HG02571 (cell line): ENCODE measurements around the gene CYP27B1.
"Not testable (repeated sequence)": the region's sequence is repeated elsewhere in the genome, so short reads cannot be mapped to it uniquely, and the experiment has no call there.

Experiments used
- ATAC-seq: cut with Tn5 transposase; IDR thresholded peaks from one replicate; pipeline ENCODE4 v1.9.1; 2021; ENCODE audit warnings: mild to moderate bottlenecking, moderate library complexity; ENCODE audit not compliant: unreplicated experiment

CYP27B1 gene

DNA sequence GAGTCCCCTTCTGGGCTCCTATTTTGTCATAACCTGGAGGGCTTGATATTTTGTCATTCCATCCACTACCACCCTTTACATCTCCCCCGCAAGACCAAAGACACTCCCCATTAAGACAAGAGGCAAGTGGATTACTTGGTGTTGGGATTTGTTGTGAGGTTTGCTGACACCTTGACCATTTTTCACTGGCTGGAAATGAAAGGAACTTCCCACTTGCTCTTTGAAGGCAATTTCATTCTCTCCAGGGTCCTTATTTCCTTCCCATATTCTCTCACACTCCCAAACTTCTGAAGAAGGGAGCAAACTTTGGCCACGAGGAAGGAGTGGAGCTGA, 43.3 kb downstream of the CYP27B1 start:
- ATAC-seq = no peak

DNA sequence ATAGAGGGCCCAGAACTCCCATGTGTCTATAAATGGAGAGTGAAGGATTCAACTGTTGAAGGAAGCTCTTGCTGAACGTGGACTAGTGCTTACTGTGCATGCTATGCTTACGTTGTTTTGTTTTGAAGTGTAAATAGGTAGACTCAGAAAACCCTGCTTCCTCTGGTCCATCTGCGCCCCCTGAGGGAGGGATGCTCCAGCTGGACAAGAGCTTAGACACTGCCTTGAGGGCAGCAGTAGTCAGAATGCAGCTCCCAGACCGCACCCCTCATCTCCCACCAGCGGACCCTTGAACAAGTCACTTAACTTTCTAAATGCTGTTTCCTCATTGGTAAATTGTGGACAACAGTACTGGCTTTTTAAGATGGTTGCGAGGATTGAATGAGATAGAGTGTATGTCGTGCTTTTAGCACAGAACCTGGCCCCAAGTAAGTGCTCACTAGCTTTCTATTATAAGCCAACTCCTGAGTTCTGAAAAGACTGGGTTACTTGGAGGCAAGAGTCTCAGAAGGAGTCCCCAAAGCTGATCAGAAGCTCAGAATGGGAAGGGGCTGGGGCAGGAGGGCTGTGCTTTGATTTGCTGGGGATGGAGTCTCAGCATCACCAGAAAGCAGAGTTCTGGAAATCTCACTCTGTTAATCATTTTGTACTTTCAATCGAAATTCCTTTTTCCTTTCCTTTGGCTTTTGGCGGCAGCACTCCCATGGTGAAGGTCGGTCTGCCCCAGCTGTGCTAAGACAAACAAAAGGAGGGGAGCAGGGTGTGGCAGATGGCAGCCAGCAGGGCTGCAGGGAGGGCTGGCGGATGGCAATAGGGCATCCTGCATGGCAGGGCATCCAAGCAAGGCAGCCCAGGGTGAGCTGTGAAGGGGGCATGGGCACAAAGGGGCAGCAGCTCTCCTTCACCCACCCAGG, 43.9 kb downstream of the CYP27B1 start:
- no peak for ATAC-seq

- ATAC-seq = not testable (repeated sequence)
These were observed 44.9 kb downstream of the CYP27B1 start for GRCh38 chr12:57721846-57722608.

DNA sequence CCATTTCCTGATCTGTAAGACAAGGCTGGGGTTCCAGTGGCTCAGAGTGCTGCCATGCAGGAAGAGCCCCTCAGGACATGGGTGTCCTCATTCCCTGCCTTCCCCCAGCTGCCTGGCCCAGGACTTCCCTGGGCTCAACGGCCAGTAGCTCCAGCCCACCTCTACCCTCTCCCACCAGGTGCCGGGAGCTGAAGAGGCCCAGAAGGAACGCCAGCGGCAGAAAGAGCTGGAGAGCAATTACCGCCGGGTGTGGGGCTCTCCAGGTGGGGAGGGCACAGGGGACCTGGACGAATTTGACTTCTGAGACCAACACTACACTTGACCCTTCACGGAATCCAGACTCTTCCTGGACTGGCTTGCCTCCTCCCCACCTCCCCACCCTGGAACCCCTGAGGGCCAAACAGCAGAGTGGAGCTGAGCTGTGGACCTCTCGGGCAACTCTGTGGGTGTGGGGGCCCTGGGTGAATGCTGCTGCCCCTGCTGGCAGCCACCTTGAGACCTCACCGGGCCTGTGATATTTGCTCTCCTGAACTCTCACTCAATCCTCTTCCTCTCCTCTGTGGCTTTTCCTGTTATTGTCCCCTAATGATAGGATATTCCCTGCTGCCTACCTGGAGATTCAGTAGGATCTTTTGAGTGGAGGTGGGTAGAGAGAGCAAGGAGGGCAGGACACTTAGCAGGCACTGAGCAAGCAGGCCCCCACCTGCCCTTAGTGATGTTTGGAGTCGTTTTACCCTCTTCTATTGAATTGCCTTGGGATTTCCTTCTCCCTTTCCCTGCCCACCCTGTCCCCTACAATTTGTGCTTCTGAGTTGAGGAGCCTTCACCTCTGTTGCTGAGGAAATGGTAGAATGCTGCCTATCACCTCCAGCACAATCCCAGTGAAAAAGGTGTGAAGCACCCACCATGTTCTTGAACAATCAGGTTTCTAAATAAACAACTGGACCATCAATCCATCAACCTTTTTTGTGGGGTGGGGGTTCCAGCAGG, 46.0 kb downstream of the CYP27B1 start:
- no peak for ATAC-seq

DNA sequence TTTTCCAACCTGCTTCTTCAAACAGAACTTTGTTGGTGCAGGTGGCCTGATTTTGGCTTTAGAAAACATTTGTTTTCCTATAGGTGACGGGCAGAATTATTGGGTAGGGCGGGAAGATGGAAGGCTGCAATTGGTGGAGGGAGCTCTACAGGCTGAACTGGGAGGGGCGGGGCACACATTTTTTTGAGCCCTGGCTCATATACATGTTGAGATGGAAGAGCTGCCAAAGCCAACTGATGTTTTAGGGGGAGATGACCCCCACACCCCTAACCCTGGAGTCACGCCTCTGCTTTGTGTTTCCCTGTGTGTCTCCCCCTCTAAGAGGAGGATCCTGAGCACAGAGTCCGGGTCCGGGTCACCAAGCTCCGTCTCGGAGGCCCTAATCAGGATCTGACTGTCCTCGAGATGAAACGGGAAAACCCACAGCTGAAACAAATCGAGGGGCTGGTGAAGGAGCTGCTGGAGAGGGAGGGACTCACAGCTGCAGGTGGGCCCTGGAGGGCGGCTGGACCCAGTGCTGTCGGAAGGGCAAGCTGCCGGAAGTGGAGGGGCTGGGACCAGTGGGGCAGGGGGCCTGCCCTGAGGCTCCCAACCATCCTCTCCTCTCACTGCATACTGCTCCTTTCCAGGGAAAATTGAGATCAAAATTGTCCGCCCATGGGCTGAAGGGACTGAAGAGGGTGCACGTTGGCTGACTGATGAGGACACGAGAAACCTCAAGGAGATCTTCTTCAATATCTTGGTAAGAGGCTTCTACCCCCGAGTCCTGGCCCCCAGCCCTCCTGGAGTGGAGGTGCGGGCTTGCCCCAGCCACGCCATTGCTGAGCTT, 46.9 kb downstream of the CYP27B1 start:
- no peak for ATAC-seq

GRCh38 chr12:57718641-57719528, 48.0 kb downstream of the CYP27B1 start:
- ATAC-seq = no peak

GRCh38 chr12:57717846-57718640, 48.8 kb downstream of the CYP27B1 start:
- no peak for ATAC-seq

DNA sequence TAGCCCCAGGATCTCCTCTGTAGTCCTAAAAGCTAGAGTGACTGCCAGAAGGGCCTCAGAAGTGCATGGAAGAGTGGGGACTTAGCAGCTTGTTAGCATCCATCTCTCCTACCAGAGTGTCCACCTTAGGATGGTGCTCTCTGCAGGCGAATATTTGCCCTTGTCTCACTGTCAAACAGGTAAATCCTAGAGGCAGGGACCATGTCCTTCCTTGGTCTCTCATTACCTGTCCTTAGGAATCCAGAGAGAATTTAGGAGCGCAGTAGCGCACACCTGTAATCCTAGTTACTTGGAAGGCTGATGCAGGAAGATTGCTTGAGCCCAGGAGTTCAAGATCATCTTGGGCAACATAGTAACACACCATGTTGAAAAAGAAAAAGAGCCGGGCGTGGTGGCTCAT, 49.7 kb downstream of the CYP27B1 start:
- ATAC-seq = no peak

GRCh38 chr12:57716305-57716704, 50.6 kb downstream of the CYP27B1 start:
- no peak for ATAC-seq

GRCh38 chr12:57715786-57716185, 51.1 kb downstream of the CYP27B1 start:
- ATAC-seq = no peak

DNA sequence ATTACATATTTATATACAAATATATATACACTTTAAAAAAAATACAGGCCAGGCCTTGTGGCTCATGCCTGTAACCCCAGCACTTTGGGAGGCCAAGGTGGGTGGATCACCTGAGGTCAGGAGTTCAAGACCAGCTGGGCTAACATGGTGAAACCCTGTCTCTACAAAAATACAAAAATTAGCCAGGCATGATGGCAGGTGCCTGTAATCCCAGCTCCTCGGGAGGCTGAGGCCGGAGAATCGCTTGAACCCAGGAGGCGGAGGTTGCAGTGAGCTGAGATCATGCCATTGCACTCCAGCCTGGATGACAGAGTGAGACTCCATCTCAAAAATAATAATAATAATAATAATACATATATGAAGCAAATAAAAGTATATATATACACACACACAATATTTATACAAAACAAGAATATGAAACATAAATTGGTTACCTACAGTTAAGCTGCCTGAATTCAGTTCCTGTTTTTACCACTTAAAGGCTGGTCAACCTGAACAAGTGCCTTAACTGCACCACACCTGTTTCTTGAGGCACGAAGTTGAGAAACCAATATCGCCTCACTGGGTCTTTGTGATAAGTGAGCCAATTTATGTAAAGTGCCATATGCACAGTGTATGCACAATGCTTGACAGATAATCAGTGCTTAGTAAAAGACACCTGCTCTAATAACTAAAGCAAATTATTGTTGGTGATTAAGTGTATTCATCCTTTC, 51.7 kb downstream of the CYP27B1 start:
- not testable (repeated sequence) for ATAC-seq

DNA sequence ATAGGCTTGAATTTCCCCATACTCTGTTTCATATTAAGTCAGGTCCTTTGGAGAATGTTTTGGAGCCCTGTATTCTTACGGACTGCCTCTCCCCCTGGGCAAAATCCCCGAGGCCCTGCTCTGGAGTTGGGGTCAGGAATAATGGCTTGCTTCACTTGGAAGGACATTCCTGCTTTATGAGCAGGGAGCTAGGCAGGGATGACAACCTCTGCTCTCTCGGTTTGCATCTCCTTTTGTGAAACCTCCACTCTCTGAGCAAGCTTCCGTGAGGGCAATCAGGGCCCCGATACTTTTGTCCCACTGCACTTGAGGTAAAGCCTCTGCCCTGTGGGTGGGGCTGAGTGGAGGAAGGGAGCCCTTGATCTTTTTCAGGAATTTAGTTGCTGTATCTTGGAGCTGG, 53.7 kb downstream of the CYP27B1 start:
- no peak for ATAC-seq

DNA sequence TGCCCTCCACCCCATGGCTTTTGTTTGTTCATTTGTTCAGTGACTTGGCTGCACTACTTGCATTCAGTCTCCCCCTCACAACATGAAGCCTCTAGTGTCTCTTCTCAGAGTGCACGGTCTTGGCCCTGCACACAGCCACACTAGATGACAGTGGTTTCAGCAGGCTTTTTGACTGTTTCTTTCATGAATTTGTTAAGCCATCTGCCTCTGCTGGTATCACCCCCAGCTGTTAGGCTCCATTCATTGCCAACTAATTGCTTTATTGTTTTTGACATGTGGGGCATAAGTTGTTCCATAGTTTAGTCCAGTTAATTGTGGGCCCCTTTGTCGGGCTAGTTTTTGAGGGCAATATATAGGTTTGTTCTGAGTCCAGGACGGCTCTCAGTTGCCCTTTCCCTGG, 54.2 kb downstream of the CYP27B1 start:
- no peak for ATAC-seq
